Gastroesophageal sphincter (tissue), 3 donors: ENCODE results near the gene ZNF664.

Source experiments
- CTCF ChIP-seq, 4 experiments: fragments of 200-600 bp in 2 of 4; fragments of 450-650 bp in 2 of 4; sonication (generic) in 1 of 4; IDR thresholded peaks; one replicate each; pipeline ENCODE4 v1.5.1; 2017 to 2019; ENCODE audit warnings: antibody characterized with exemption in 4 of 4, mild to moderate bottlenecking in 2 of 4, moderate library complexity in 2 of 4
- POLR2A ChIP-seq, 2 donors: fragments of 450-650 bp; IDR thresholded peaks; one replicate each; pipeline ENCODE4 v1.6.1; 2017; ENCODE audit warnings: antibody characterized with exemption in 2 of 2, mild to moderate bottlenecking in 2 of 2, moderate library complexity in 1 of 2

- TF ChIP-seq POLR2A (IDR thresholded peaks at IDR 0.05) (no peak), CTCF (IDR thresholded peaks at IDR 0.05) (no peak)
These were observed 19.3 kb downstream of the ZNF664 start for GRCh38 chr12:123992118-123992825.
